ENCODE results near the gene GRID2.

DNA sequence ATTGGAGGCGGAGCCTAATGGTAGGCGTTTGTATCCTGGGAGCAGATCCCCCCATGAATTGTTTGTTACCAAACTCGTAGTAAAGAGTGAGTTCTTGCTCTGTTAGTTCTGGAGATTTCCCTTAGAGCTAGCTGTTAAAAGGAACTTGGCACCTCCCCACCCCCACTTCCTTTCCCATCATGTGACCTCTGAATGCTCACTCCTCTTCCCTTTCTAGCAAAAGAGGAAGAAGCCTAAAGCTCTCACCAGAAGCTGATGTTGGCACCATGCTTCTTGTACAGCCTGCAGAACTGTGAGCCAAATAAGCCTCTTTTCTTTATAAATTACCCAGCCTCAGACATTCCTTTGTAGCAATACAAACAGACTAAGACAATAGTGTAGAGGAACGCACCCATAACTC lies 1511.0 kb downstream of the GRID2 start:
- TF ChIP-seq, protein P1, sequence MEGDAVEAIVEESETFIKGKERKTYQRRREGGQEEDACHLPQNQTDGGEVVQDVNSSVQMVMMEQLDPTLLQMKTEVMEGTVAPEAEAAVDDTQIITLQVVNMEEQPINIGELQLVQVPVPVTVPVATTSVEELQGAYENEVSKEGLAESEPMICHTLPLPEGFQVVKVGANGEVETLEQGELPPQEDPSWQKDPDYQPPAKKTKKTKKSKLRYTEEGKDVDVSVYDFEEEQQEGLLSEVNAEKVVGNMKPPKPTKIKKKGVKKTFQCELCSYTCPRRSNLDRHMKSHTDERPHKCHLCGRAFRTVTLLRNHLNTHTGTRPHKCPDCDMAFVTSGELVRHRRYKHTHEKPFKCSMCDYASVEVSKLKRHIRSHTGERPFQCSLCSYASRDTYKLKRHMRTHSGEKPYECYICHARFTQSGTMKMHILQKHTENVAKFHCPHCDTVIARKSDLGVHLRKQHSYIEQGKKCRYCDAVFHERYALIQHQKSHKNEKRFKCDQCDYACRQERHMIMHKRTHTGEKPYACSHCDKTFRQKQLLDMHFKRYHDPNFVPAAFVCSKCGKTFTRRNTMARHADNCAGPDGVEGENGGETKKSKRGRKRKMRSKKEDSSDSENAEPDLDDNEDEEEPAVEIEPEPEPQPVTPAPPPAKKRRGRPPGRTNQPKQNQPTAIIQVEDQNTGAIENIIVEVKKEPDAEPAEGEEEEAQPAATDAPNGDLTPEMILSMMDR (conservative IDR thresholded peaks at IDR 0.05; ENCODE audit: low read depth, low read length): no peak
- TF ChIP-seq RFX5 (IDR thresholded peaks at IDR 0.05; ENCODE audit: low read depth, low read length): no peak
- TF ChIP-seq RAD21 (IDR thresholded peaks at IDR 0.05; ENCODE audit: low read length): no peak
- no peak for TF ChIP-seq POLR2A (IDR thresholded peaks at IDR 0.05; ENCODE audit: low read depth, low read length)
- no peak for TF ChIP-seq NFE2L2 (IDR thresholded peaks at IDR 0.05; ENCODE audit: low read depth, low read length)
- no peak for TF ChIP-seq FOS (IDR thresholded peaks at IDR 0.05; ENCODE audit: low read depth, low read length)
- no peak for TF ChIP-seq MAZ (IDR thresholded peaks at IDR 0.05; ENCODE audit: borderline replicate concordance, low read depth, low read length)
- TF ChIP-seq RCOR1 (IDR thresholded peaks at IDR 0.05; ENCODE audit: insufficient replicate concordance, low read length): no peak
- TF ChIP-seq, protein P2, sequence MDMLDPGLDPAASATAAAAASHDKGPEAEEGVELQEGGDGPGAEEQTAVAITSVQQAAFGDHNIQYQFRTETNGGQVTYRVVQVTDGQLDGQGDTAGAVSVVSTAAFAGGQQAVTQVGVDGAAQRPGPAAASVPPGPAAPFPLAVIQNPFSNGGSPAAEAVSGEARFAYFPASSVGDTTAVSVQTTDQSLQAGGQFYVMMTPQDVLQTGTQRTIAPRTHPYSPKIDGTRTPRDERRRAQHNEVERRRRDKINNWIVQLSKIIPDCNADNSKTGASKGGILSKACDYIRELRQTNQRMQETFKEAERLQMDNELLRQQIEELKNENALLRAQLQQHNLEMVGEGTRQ (IDR thresholded peaks at IDR 0.05; ENCODE audit: low read depth, low read length): no peak
